ENCODE data around the gene PRDM16. TPM values are rescaled to one million over a fixed set of nuclear protein-coding genes. Genes with fewer than 3 reads are reported as not detected.

The PRDM16 gene
- total and polyA plus RNA-seq, 4 donors = 0.05 to 0.67 (median 0.19) TPM

DNA sequence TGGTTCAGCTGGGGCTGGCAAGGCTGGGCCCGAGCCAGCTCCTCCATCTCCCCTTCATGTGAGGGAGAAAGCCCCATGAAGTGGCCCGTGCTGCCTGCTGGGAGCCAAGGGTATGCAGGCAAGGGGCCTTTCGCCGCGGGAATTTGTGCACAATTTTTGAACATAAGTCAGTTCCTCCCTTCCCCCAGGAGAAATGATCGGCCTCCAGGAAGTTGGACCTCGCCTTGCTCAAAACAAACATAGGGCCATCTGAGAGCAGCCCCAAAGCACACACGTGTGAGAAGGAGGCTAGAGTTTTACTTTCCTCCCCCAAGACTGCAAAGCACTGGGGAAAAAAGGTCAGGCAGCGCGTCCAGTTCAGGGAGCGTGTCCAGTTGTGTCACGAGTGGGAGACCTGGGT, 64.7 kb downstream of the PRDM16 start:
- no peak overlapping the region for H3K27ac ChIP-seq (ENCODE audit: low read depth in 1 of 2, low read length in 2 of 2)

More for the DNA sequence above, 64.7 kb downstream of the PRDM16 start:
- Histone ChIP-seq H3K9ac (ENCODE audit: low read depth in 1 of 2, low read length in 2 of 2) (no peak overlapping the region), H3K27me3 (ENCODE audit: control insufficient read depth in 4 of 4, insufficient read depth in 4 of 4, low read length in 3 of 4) (no peaks in the 10 kb centered on the region), H3K4me3 (ENCODE audit: low read depth in 1 of 3, low read length in 3 of 3) (no peak overlapping the region), H3K4me1 (ENCODE audit: control insufficient read depth in 4 of 4, insufficient read depth in 4 of 4, low read length in 3 of 4) (no peaks in the 10 kb centered on the region), H3K9me3 (ENCODE audit: control insufficient read depth in 4 of 4, low read length in 3 of 4) (no peaks in the 10 kb centered on the region), H3K36me3 (ENCODE audit: control insufficient read depth in 4 of 4, insufficient read depth in 3 of 4, low read depth in 1 of 4, low read length in 3 of 4) (no peaks in the 10 kb centered on the region)
- WGBS = 55% methylated on average over 12 of the region's 12 CpGs
- TF ChIP-seq GABPA (IDR thresholded peaks at IDR 0.05 in 1 of 2, conservative IDR thresholded peaks at IDR 0.05 in 1 of 2) (no peak), RAD21 (IDR thresholded peaks at IDR 0.05) (no peak), YY1 (IDR thresholded peaks at IDR 0.05) (no peak), TAF1 (conservative IDR thresholded peaks at IDR 0.05) (no peak), RXRA (IDR thresholded peaks at IDR 0.05) (no peak), HNF4G (IDR thresholded peaks at IDR 0.05) (no peak), ZBTB33 (IDR thresholded peaks at IDR 0.05) (no peak), JUND (IDR thresholded peaks at IDR 0.05) (no peak), NR2F2 (IDR thresholded peaks at IDR 0.05) (no peak), CTCF (IDR thresholded peaks at IDR 0.05; ENCODE audit: low read depth, low read length, missing input control) (no peak), SP1 (IDR thresholded peaks at IDR 0.05) (no peak), HNF4A (conservative IDR thresholded peaks at IDR 0.05) (no peak), FOXA1 (IDR thresholded peaks at IDR 0.05) (no peak), EGR1 (IDR thresholded peaks at IDR 0.05; ENCODE audit: low read depth in 2 of 2) (no peak), FOXA2 (IDR thresholded peaks at IDR 0.05) (no peak), MAX (IDR thresholded peaks at IDR 0.05) (no peak)
- TF ChIP-seq, protein P1, sequence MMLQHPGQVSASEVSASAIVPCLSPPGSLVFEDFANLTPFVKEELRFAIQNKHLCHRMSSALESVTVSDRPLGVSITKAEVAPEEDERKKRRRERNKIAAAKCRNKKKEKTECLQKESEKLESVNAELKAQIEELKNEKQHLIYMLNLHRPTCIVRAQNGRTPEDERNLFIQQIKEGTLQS (IDR thresholded peaks at IDR 0.05) = no peak
- TF ChIP-seq, protein P2, sequence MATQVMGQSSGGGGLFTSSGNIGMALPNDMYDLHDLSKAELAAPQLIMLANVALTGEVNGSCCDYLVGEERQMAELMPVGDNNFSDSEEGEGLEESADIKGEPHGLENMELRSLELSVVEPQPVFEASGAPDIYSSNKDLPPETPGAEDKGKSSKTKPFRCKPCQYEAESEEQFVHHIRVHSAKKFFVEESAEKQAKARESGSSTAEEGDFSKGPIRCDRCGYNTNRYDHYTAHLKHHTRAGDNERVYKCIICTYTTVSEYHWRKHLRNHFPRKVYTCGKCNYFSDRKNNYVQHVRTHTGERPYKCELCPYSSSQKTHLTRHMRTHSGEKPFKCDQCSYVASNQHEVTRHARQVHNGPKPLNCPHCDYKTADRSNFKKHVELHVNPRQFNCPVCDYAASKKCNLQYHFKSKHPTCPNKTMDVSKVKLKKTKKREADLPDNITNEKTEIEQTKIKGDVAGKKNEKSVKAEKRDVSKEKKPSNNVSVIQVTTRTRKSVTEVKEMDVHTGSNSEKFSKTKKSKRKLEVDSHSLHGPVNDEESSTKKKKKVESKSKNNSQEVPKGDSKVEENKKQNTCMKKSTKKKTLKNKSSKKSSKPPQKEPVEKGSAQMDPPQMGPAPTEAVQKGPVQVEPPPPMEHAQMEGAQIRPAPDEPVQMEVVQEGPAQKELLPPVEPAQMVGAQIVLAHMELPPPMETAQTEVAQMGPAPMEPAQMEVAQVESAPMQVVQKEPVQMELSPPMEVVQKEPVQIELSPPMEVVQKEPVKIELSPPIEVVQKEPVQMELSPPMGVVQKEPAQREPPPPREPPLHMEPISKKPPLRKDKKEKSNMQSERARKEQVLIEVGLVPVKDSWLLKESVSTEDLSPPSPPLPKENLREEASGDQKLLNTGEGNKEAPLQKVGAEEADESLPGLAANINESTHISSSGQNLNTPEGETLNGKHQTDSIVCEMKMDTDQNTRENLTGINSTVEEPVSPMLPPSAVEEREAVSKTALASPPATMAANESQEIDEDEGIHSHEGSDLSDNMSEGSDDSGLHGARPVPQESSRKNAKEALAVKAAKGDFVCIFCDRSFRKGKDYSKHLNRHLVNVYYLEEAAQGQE (IDR thresholded peaks at IDR 0.05) = no peak
- no peak for DNase-seq (ENCODE audit: low spot score)
